Measurements from ENCODE around the gene SEZ6L. TPM values are rescaled to one million over a fixed set of nuclear protein-coding genes. Genes with fewer than 3 reads are reported as not detected.

The SEZ6L gene
- total RNA-seq, 2 donors from 2014 or later: 0.07 to 0.12 TPM

- Histone ChIP-seq H3K9me3 (no peaks in the 10 kb centered on the region), H3K36me3 (no peaks in the 10 kb centered on the region), H3K4me1 (no peaks in the 10 kb centered on the region), H3K27ac (no peak overlapping the region), H3K27me3 (no peaks in the 10 kb centered on the region), H3K4me3 (no peak overlapping the region)
- no peak for DNase-seq (ENCODE audit: low spot score)
- TF ChIP-seq CTCF (IDR thresholded peaks at IDR 0.05): no peak
Observed at GRCh38 chr22:26339755-26340154, 170.5 kb downstream of the SEZ6L start.

GRCh38 chr22:26342745-26343410 lies 173.6 kb downstream of the SEZ6L start:
- no peak for TF ChIP-seq CTCF (IDR thresholded peaks at IDR 0.05)
- Histone ChIP-seq H3K27me3 (no peaks in the 10 kb centered on the region), H3K36me3 (no peaks in the 10 kb centered on the region), H3K4me1 (no peaks in the 10 kb centered on the region), H3K9me3 (peaks cover 0 to 7% of the 10 kb centered on the region in 2 donors), H3K27ac (no peak overlapping the region), H3K4me3 (no peak overlapping the region)
- no peak for DNase-seq (ENCODE audit: low spot score)

- Histone ChIP-seq H3K9me3 (peaks cover 0 to 7% of the 10 kb centered on the region in 2 donors), H3K36me3 (no peaks in the 10 kb centered on the region), H3K27me3 (no peaks in the 10 kb centered on the region), H3K4me1 (no peaks in the 10 kb centered on the region), H3K4me3 (no peak overlapping the region), H3K27ac (no peak overlapping the region)
- no peak for DNase-seq (ENCODE audit: low spot score)
- no peak for TF ChIP-seq CTCF (IDR thresholded peaks at IDR 0.05)
Observed at GRCh38 chr22:26345496-26345895, 176.2 kb downstream of the SEZ6L start.

- H3K4me3 ChIP-seq: no peak overlapping the region
- no peaks in the 10 kb centered on the region for H3K36me3 ChIP-seq
- H3K9me3 ChIP-seq: peaks cover 0 to 7% of the 10 kb centered on the region in 2 donors
- H3K27me3 ChIP-seq: no peaks in the 10 kb centered on the region
- TF ChIP-seq CTCF (IDR thresholded peaks at IDR 0.05): no peak
- no peak for DNase-seq (ENCODE audit: low spot score)
- H3K4me1 ChIP-seq: no peaks in the 10 kb centered on the region
- H3K27ac ChIP-seq: no peak overlapping the region
Observed at GRCh38 chr22:26348810-26349526, 179.7 kb downstream of the SEZ6L start.

- no peak overlapping the region for H3K27ac ChIP-seq
- no peaks in the 10 kb centered on the region for H3K4me1 ChIP-seq
- H3K4me3 ChIP-seq: no peak overlapping the region
- no peaks in the 10 kb centered on the region for H3K36me3 ChIP-seq
- TF ChIP-seq CTCF (IDR thresholded peaks at IDR 0.05): no peak
- no peak for DNase-seq (ENCODE audit: low spot score)
- H3K27me3 ChIP-seq: no peaks in the 10 kb centered on the region
- no peaks in the 10 kb centered on the region for H3K9me3 ChIP-seq
Observed at GRCh38 chr22:26354707-26355106, 185.4 kb downstream of the SEZ6L start.
